ENCODE data around the gene DHH. TPM values are rescaled to one million over a fixed set of nuclear protein-coding genes. Genes with fewer than 3 reads are reported as not detected.

The DHH gene
- total and polyA plus RNA-seq, 9 of the 15 experiments (the other 6 are each of a cell fraction or from before 2014, with no cell fraction given) = 0.07 to 2.6 (median 0.54) TPM

- no peak for TF ChIP-seq ZNF780A (CRISPR knock-in tag; IDR thresholded peaks at IDR 0.05)
- TF ChIP-seq SMARCA4 (IDR thresholded peaks at IDR 0.05) = no peak; the same call in 1 of the 2 replicates
- no peak for TF ChIP-seq ZNF668 (CRISPR knock-in tag; IDR thresholded peaks at IDR 0.05)
- peak; percentile 25; the same call in 1 of the 2 replicates for TF ChIP-seq RFX5 (IDR thresholded peaks at IDR 0.05; ENCODE audit: low read depth, low read length)
- TF ChIP-seq ZBTB1 (CRISPR knock-in tag; IDR thresholded peaks at IDR 0.05; ENCODE audit: borderline replicate concordance, low read depth) = peak; percentile 61
- TF ChIP-seq TCF3 (CRISPR knock-in tag; IDR thresholded peaks at IDR 0.05) = peak; percentile 39
- peak; percentile 43 for TF ChIP-seq CHD1 (IDR thresholded peaks at IDR 0.05; ENCODE audit: low read length)
- 0 out of 2 replicates have a peak, but pooled peaks have one; percentile 4 for TF ChIP-seq ZFP91 (CRISPR knock-in tag; IDR thresholded peaks at IDR 0.05)
- no peak for TF ChIP-seq ZNF140 (CRISPR knock-in tag; IDR thresholded peaks at IDR 0.05)
- TF ChIP-seq HNRNPLL (IDR thresholded peaks at IDR 0.05; ENCODE audit: low read depth, low read length, poor library complexity, severe bottlenecking) = no peak
- TF ChIP-seq ZKSCAN1 (IDR thresholded peaks at IDR 0.05; ENCODE audit: low read depth, low read length) = 0 out of 2 replicates have a peak, but pooled peaks have one; percentile 41
- TF ChIP-seq ZNF75A (CRISPR knock-in tag; IDR thresholded peaks at IDR 0.05) = peak; percentile 53; the same call in 1 of the 2 replicates
- no peak for TF ChIP-seq ELF4 (CRISPR knock-in tag; IDR thresholded peaks at IDR 0.05)
- TF ChIP-seq E2F5 (CRISPR knock-in tag; IDR thresholded peaks at IDR 0.05) = peak; percentile 79; the same call in 1 of the 2 replicates
- no peak for TF ChIP-seq KDM2B (CRISPR knock-in tag; IDR thresholded peaks at IDR 0.05)
- TF ChIP-seq BRF2 (IDR thresholded peaks at IDR 0.05; ENCODE audit: borderline replicate concordance, insufficient read depth, insufficient read length) = no peak
- TF ChIP-seq FOXA3 (CRISPR knock-in tag; conservative IDR thresholded peaks at IDR 0.05 in 1 of 2, IDR thresholded peaks at IDR 0.05 in 1 of 2) = no peak; a peak in 1 of 4 replicates
- TF ChIP-seq SMAD4 (CRISPR knock-in tag; conservative IDR thresholded peaks at IDR 0.05) = peak; percentile 81
Observed at GRCh38 chr12:49130151-49131050, 35.8 kb upstream of the DHH start (continued).
